Camera-type eye (tissue), 1 donor: ENCODE data around the gene AASS. TPM values are rescaled to one million over a fixed set of nuclear protein-coding genes. Genes with fewer than 3 reads are reported as not detected.

ENCODE experiments used
- total RNA-seq: library from RNA; depleted of rRNA; stranded (reverse); fragments of >200 nt; gene quantifications from one replicate; pipeline ENCODE4 v1.2.3, GENCODE V29; 2014

The AASS gene
- total RNA-seq: 53.1 TPM

DNA sequence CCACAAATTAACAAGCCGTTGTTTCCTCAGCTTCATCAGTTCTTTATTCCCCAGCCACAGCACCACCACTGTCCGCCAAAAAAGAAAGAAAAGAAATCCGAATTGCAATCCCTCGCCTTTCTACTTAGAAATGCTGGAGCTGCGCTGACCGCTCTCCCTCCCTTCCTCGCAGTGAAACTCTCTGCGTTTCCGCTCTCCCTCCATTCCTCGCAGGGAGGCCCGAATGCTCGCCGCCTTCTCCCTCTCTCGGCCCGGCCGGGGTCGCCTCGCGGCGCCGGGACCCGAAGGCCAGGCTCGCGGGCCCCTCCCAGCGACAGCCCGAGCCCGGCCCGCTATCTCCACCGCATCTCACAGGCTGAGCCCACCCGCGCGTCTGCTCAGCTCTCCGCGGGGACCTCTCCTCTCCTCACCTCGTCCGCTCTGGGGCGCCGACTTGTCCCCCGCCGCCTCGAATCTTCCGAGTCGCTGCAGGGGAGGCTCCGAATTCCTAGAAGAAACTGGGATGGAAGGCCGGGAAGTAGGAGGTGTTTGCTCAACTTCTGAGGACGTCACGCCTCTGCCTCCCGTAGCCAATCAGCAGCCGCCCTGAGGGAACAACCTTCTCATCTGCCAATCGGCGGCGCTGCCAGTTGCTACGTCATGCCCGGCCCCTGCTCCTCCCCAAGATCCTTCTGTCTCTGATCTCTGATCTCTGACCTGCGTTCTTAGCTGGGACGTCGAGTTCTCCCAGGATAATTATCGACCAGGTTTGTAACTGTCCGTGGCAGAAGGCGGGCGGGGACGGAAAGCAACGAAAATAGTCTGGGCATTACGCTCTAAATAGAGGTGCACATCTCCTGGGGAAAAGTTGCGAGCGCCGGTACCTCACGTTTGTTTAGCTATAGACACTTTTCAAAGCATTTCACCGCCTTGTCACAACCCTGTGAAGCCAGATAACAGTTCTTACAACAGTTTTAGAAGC is at the start of gene AASS:
TSS of gene AASS (minus strand) at position 499 of the 961 bp plus-strand sequence. CDS start 10,523 bp downstream, outside the sequence.

Other genes starting within 250 kb of the AASS start
- gene FEZF1, start 160.5 kb upstream of the AASS start, total RNA-seq: 0.27 TPM